DOHH2 (cell line): Measurements from ENCODE around the gene HOXA9.
A peak's percentile ranks its signal among the peaks of the same experiment; 100 is the strongest.

ENCODE experiments used
- H3F3A ChIP-seq: fragments of 200-600 bp; sonication (generic), shearing (Covaris generic); 2 replicates; pipeline ENCODE4 v1.6.0; 2016; ENCODE audit warnings: antibody characterized with exemption, mild to moderate bottlenecking; ENCODE audit not compliant: control insufficient read depth, insufficient read depth
- H3K27ac ChIP-seq: fragments of 200-600 bp; sonication (generic); 2 replicates; pipeline ENCODE4 v1.5.1; 2014; ENCODE audit warnings: low read depth, mild to moderate bottlenecking, low read length, moderate library complexity
- H3K27me3 ChIP-seq: fragments of 200-600 bp; sonication (generic); 2 replicates; pipeline ENCODE4 v1.6.1; 2014; ENCODE audit warnings: mild to moderate bottlenecking, low read length, mixed read lengths; ENCODE audit not compliant: control insufficient read depth
- H3K36me3 ChIP-seq: fragments of 200-600 bp; sonication (generic); 2 replicates; pipeline ENCODE4 v1.6.1; 2014; ENCODE audit warnings: mild to moderate bottlenecking, low read length, moderate library complexity, mixed read lengths; ENCODE audit not compliant: control insufficient read depth
- H3K4me1 ChIP-seq: fragments of 200-600 bp; sonication (generic); 2 replicates; pipeline ENCODE4 v1.6.1; 2014; ENCODE audit warnings: mild to moderate bottlenecking, low read length, mixed read lengths; ENCODE audit not compliant: control insufficient read depth
- H3K4me2 ChIP-seq: fragments of 200-600 bp; sonication (generic); 2 replicates; pipeline ENCODE4 v1.6.0; 2014; ENCODE audit warnings: mild to moderate bottlenecking, low read length, moderate library complexity
- H3K4me3 ChIP-seq: fragments of 200-600 bp; sonication (generic); 2 replicates; pipeline ENCODE4 v1.5.1; 2014; ENCODE audit warnings: mild to moderate bottlenecking, low read length, mixed read lengths
- H3K79me2 ChIP-seq: fragments of 200-600 bp; sonication (generic); 2 replicates; pipeline ENCODE4 v1.6.1; 2014; ENCODE audit warnings: mild to moderate bottlenecking, low read length, mixed read lengths; ENCODE audit not compliant: control insufficient read depth
- H3K9me2 ChIP-seq: fragments of 200-600 bp; sonication (generic); replicated peaks from 2 replicates; pipeline ENCODE4 v1.6.1; 2014; ENCODE audit warnings: mild to moderate bottlenecking, low read length, mixed read lengths; ENCODE audit not compliant: control insufficient read depth
- H3K9me3 ChIP-seq: fragments of 200-600 bp; sonication (generic); 2 replicates; pipeline ENCODE4 v1.6.1; 2014; ENCODE audit warnings: antibody characterized with exemption, low read length, mixed read lengths; ENCODE audit not compliant: control insufficient read depth, insufficient read depth
- H4K20me1 ChIP-seq: fragments of 200-600 bp; sonication (generic); 2 replicates; pipeline ENCODE4 v1.6.0; 2014; ENCODE audit warnings: low read depth, mild to moderate bottlenecking, antibody characterized with exemption, low read length, moderate library complexity; ENCODE audit not compliant: control insufficient read depth, insufficient read depth
- EZH2phosphoT487 ChIP-seq: fragments of 200-600 bp; sonication (generic); IDR thresholded peaks from 2 replicates; pipeline ENCODE4 v1.6.1; 2017; ENCODE audit warnings: borderline replicate concordance, mild to moderate bottlenecking, antibody characterized with exemption, low read length, moderate library complexity, mixed read lengths
- TF ChIP-seq, protein P1 (sequence below): fragments of 200-600 bp; sonication (generic); IDR thresholded peaks from one replicate; pipeline ENCODE4 v1.5.1; 2014; ENCODE audit warnings: antibody characterized with exemption, mild to moderate bottlenecking, low read depth, low read length; ENCODE audit not compliant: poor library complexity, severe bottlenecking

HOXA9 gene

DNA sequence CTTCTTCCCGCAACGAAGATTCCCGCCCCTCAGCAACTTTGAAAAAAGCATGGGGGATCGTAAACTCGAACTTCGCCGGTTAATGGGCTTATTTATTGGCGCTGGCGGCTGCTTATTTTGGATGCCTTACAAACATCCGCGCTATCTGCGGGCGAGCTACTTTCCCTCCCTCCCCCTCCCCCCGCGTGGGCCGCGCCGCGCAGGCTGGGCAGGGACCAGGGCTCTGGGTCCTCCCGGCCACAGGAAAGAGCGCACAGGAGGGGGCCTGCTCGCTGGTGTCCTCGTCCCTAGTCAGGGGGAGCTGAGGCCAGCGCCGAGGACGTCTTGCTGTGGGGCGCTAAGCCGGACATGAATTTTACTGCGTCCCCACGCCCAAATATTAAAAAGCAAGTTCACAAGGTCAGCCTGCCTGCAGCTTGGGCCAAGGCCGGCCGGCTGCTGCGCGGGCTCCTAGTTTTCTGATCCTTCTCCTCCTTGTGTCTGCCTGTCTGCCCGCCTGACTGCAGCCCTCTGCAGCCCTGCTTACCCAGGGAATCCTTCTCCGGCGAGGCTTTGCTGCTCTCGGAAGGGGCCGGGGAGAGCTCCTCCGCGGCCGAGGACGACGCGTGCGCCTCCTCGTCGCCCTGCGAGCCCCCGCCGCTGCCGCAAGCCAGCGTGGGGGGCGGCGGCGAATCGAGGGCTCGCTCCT is 7.6 kb upstream of the HOXA9 start:
- no peaks in the 10 kb centered on the region for H3K9me3 ChIP-seq
- peaks cover 73% of the 10 kb centered on the region for H3K27me3 ChIP-seq
- no peaks in the 10 kb centered on the region for H3K9me2 ChIP-seq
- no peaks in the 10 kb centered on the region for H3K79me2 ChIP-seq
- H3K4me2 ChIP-seq: peak overlapping the region; percentile 73
- no peak overlapping the region for H3K27ac ChIP-seq
- H3F3A ChIP-seq: peaks cover 10% of the 10 kb centered on the region
- H3K4me1 ChIP-seq: peaks cover 13% of the 10 kb centered on the region
- peak overlapping the region; percentile 66 for H3K4me3 ChIP-seq
- TF ChIP-seq EZH2phosphoT487: no peak
- TF ChIP-seq, protein P1, sequence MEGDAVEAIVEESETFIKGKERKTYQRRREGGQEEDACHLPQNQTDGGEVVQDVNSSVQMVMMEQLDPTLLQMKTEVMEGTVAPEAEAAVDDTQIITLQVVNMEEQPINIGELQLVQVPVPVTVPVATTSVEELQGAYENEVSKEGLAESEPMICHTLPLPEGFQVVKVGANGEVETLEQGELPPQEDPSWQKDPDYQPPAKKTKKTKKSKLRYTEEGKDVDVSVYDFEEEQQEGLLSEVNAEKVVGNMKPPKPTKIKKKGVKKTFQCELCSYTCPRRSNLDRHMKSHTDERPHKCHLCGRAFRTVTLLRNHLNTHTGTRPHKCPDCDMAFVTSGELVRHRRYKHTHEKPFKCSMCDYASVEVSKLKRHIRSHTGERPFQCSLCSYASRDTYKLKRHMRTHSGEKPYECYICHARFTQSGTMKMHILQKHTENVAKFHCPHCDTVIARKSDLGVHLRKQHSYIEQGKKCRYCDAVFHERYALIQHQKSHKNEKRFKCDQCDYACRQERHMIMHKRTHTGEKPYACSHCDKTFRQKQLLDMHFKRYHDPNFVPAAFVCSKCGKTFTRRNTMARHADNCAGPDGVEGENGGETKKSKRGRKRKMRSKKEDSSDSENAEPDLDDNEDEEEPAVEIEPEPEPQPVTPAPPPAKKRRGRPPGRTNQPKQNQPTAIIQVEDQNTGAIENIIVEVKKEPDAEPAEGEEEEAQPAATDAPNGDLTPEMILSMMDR: no peak
- no peaks in the 10 kb centered on the region for H3K36me3 ChIP-seq
- peaks cover 5% of the 10 kb centered on the region; the same call in 1 of the 2 replicates for H4K20me1 ChIP-seq

DNA sequence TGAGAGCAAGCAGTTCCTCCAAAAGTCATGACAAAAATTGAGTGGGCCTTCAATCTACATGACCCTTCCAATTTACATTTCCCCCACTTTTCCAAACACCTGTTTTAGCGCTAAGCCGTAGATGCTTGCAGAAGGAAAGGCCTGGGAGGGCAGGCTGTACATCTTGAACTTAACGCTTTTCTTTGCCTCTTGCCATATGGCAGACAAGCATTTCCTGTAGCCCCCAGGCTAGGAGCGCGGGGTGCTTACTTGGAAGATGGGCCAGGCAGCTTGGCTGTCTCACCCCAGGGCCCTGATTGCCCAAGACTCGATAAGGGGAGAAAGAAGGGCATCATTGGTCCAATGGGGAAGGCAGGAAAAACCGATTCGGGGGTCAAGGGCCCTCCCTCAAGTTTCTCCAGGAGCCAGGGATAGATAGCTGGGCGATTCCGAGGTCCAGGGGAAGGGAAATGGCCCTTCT is 7.0 kb upstream of the HOXA9 start:
- no peak overlapping the region for H3K27ac ChIP-seq
- H3K4me3 ChIP-seq: no peak overlapping the region
- H3K79me2 ChIP-seq: no peaks in the 10 kb centered on the region
- H3K9me2 ChIP-seq: no peaks in the 10 kb centered on the region
- H3F3A ChIP-seq: peaks cover 10% of the 10 kb centered on the region
- peaks cover 79% of the 10 kb centered on the region for H3K27me3 ChIP-seq
- no peak for TF ChIP-seq EZH2phosphoT487
- TF ChIP-seq, protein P1: no peak
- no peaks in the 10 kb centered on the region for H3K36me3 ChIP-seq
- H3K4me1 ChIP-seq: peaks cover 13% of the 10 kb centered on the region
- peaks cover 5% of the 10 kb centered on the region; the same call in 1 of the 2 replicates for H4K20me1 ChIP-seq
- no peaks in the 10 kb centered on the region for H3K9me3 ChIP-seq
- H3K4me2 ChIP-seq: peak overlapping the region; percentile 73; the same call in 1 of the 2 replicates

DNA sequence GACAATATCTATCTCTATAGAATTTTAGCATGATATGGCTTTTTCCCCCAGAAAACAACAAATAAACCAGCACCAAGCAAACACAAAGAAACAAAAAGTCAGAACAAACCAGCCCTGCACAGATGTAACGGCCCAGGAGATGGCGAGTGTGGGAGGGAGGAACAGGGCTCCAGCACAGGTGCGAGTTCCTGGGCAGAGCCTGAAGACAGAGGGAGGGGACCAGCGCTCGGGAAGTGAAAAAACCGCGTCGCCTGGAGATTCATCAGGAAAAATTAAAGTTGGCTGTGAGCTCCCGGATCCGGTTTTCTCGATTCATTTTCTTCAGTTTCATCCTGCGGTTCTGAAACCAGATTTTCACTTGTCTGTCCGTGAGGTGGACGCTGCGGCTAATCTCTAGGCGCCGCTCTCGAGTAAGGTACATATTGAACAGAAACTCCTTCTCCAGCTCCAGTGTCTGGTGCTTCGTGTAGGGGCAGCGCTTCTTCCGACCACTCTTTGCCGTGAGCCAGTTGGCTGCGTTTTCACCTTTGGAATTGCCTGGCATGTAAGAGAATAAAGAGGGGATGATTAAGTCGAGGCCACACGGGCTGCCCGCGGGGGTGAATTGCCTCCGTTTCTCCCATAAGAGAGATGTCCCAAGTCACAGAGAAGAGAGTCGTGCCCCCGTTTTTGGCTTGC is 6.4 kb upstream of the HOXA9 start:
- H3K9me2 ChIP-seq: no peaks in the 10 kb centered on the region
- no peak overlapping the region for H3K27ac ChIP-seq
- H3K4me2 ChIP-seq: no peak overlapping the region
- H3K36me3 ChIP-seq: no peaks in the 10 kb centered on the region
- H3K27me3 ChIP-seq: peaks cover 85% of the 10 kb centered on the region
- no peaks in the 10 kb centered on the region for H3K79me2 ChIP-seq
- peaks cover 13% of the 10 kb centered on the region for H3K4me1 ChIP-seq
- H3F3A ChIP-seq: peaks cover 10% of the 10 kb centered on the region
- no peak overlapping the region for H3K4me3 ChIP-seq
- H4K20me1 ChIP-seq: peaks cover 5% of the 10 kb centered on the region; the same call in 1 of the 2 replicates
- no peaks in the 10 kb centered on the region for H3K9me3 ChIP-seq
- TF ChIP-seq, protein P1: no peak
- no peak for TF ChIP-seq EZH2phosphoT487
